ENCODE measurements around the gene ASTN2.

ASTN2 gene

DNA sequence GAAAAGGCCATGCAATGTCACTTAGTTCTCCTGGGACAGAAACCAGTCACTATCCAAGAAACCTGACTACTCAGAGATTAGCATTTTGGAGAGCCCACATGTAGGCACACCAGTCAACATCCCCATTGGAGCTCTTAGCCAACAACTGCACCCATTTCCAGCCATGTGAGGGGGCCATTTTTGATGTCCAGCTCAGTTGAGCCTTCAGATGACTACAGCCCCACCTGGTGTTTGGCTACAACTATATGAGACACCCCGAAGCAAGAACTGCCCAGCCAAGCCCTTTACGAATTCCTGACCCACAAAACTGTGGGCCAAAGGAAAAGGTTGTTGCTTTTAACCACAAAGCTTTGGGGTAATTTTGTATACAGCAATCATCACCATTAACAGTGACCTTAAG, 300.1 kb downstream of the ASTN2 start:
- no peak for DNase-seq (ENCODE audit: low read depth in 2 of 2)

DNA sequence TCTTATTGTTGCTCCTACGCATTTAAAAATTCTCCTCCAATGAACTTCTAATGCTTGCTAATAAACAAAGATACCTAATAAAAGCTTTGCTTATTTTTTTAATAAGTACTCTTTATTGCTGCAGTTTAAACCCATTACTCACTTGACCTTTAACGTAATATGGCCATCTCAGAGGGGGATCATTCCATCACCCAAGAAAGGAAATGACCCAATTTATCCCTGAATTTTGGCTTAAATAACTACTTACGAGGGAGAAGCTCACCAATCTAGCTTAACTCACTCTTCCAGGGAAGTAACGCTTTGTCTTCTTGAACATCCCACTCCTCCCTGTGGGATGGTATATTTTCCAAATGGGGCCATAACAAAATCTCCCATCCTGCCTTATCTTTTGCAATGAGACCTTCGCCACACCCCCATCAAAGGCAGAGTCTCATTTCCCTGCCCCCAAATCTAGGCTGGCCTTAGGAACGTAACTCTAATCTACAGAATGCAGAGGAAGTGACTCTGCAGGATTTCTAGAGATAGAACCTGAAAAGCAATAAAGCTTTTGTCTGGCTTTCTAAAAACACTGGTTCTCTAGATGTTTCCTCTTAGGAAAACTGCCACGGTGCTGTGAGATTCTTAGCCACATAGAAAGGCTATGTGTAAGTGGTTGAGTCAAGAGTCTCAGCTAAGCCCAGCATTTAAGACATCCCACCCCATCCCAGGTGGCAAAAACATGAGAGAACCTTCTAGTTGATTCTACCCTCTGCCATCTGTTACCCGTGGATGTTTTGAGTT, 310.0 kb downstream of the ASTN2 start:
- DNase-seq (ENCODE audit: low read depth in 2 of 2): no peak

- no peak for DNase-seq (ENCODE audit: low read depth in 2 of 2)
Measured at GRCh38 chr9:117104206-117104605, 310.7 kb downstream of the ASTN2 start.

DNA sequence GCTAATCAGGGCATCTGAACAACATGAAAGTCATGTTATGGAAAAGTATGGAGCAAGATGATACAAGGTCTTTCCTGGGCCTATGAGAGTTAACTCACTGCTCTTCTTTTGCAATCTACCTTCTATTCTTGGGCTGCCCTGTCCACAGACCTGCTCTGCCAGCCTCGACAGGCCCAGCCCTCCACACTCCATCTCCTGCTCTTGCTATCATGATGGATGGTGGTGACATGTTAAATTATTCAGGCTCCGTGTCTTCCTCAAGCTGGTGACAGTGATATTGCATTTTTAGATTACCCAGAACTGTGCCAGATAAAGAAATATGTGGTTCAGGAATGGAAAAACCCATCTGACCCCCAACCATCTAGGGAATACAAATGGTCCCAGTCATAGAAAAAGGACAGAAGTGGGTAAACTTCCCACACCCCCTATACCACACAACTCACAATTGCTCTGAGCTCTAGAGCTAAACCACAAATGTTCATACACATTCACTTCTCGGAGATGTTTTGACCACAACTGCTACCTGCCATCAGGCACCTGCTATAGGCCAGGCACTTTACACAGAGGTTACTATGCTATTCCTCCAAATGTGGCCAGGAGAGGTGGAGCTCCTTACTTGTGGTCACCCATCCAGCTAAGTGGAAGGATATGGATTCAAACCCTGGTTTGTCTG, 311.3 kb downstream of the ASTN2 start:
- no peak for DNase-seq (ENCODE audit: low read depth in 2 of 2)

DNA sequence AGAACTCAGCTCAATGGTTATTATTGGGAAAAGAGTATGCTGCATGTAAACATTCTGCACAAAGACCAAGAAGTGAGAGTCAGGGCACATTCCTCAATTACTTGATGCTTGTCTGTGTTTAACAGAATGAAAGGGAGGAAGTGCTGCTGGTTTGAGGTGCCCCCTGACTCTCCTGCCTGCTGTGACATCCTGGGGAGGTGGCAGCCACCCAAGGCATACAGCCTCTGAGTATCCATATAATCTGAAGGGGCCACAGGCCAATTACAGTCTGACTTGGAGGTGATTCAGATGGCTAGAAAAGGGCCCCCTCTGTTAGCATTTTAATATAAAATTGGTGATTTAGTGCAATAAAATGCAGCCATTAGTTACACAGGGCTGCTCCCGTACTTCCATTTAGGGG, 313.8 kb downstream of the ASTN2 start:
- no peak for DNase-seq (ENCODE audit: low read depth in 2 of 2)

- no peak for DNase-seq (ENCODE audit: low read depth in 2 of 2)
Measured at GRCh38 chr9:117098331-117098730, 316.5 kb downstream of the ASTN2 start.

- no peak for DNase-seq (ENCODE audit: low read depth in 2 of 2)
Measured at GRCh38 chr9:117097761-117098160, 317.1 kb downstream of the ASTN2 start.

GRCh38 chr9:117096138-117096537, 318.7 kb downstream of the ASTN2 start:
- no peak for DNase-seq (ENCODE audit: low read depth in 2 of 2)

- DNase-seq (ENCODE audit: low read depth in 2 of 2): no peak
Measured at GRCh38 chr9:117095081-117095480, 319.8 kb downstream of the ASTN2 start.

- no peak for DNase-seq (ENCODE audit: low read depth in 2 of 2)
Measured at GRCh38 chr9:117093891-117094844, 320.7 kb downstream of the ASTN2 start.

GRCh38 chr9:117092582-117092981, 322.3 kb downstream of the ASTN2 start:
- no peak for DNase-seq (ENCODE audit: low read depth in 2 of 2)

DNA sequence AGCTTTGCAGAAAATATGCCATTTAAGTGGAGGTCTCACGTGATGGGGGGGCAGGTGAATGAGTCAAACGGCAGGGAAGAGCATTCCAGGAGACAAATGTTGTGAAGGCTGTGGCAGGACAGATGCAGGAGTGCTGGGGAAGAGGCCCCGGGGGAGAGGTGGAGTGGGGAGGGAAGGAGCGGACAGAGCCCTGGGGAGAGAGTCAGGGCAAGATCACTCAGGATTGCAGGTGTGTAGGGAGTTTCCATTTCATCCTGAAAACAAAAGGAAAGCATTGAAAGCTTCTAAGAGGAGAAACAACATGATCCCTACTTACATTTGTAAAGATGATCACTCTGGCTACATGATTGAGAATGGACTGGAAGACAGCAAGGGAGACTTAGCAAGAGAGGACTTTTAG, 323.3 kb downstream of the ASTN2 start:
- no peak for DNase-seq (ENCODE audit: low read depth in 2 of 2)

DNA sequence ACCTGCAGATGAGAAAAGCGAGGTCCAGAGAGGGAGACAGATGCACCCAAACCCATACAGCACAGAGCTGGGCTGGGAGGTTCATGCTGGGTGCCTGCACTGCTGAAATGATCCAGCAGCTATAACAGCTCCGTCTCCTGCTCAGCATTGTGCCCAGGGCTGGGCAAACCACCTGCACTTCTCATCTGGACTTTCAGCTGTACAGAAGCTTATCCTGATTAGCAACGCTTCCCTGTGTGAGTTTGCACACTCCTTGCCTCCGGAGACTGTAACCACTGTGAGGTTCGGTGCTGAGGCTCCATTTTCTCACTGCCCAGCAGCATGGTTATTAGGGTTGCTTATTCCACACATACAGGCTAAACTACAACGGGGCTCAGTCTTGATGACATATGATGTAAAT, 326.1 kb downstream of the ASTN2 start:
- DNase-seq (ENCODE audit: low read depth in 2 of 2): no peak

DNA sequence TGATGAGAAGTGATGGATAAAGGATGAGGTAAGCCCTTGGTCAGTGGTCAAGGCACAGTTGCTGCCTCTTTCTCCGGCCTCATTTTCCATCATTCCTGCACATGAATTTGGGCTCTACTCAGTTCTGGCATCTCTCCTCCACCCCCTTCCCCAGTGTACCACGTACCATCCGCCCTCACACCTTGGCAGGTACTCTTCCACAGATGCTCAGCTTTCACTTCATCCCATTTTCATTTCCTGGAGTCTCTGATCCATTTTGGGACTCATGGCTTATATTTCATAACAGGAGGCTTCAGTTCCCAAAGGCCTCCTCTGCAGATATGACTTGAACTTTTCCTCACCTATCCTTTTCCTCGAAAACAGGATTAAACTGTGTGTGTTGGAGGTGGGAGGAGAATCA, 326.7 kb downstream of the ASTN2 start:
- DNase-seq (ENCODE audit: low read depth in 2 of 2): no peak

- no peak for DNase-seq (ENCODE audit: low read depth in 2 of 2)
Measured at GRCh38 chr9:117084221-117084620, 330.6 kb downstream of the ASTN2 start.

GRCh38 chr9:117083559-117083958, 331.3 kb downstream of the ASTN2 start:
- no peak for DNase-seq (ENCODE audit: low read depth in 2 of 2)

DNA sequence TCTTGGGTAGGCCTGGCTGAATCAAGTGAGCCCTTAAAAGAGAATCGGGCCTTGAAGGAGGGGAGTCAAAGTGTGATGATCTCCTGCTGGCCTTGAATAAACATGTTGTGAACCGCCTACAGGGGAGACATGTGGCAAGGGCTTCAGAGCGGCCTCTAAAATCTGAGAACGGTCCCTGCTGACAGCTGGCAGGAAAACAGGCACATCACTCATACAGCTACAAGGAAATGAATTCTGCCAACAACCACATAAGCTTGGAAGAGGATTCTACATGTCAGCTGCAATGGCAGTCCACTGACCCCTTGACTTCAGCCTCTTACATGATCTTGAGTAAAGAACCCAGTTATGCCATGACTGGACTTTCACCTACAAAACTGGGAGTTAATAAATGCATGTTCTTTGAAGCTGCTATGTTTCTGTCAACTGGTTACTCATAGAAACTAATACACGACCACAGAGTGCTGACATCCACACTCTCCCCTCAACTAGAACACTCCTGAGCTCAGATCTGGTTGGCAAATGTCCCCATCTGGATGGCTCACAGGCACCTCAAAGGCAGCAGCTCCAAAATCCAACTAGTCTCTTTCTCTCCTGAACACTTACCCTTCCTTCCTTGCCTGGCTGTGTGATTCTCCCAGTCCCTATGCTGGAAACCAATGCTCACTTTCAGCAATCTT, 333.1 kb downstream of the ASTN2 start:
- no peak for DNase-seq (ENCODE audit: low read depth in 2 of 2)

DNA sequence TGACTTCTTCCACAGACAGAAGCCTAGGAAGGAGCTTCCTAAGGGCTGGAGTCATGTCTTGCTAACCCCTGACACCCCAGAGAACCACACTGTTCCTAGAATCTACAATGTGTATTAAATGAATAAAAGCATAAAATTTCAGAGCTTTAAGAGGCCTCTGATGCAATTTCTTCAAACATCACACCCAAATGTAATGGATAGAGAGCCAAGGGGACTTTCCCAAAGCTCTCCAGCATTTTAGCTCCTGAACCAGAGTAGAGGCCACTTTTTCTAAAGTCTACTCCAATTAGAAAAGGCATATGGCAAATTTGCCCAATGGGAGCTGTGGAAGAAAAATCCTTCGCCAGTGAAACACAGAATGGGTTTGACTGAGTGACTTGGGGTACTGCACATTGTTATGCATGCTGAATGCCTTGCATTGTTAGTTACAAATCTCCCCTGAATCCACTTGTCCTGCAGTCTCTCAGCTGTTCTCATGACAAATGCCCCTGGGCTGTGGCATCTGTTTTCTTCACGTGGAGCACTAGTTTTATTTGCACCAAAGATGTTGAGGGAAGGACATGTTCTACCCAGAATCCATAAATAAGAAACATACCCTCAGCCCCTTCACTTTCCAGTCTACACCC, 334.0 kb downstream of the ASTN2 start:
- no peak for DNase-seq (ENCODE audit: low read depth in 2 of 2)

DNA sequence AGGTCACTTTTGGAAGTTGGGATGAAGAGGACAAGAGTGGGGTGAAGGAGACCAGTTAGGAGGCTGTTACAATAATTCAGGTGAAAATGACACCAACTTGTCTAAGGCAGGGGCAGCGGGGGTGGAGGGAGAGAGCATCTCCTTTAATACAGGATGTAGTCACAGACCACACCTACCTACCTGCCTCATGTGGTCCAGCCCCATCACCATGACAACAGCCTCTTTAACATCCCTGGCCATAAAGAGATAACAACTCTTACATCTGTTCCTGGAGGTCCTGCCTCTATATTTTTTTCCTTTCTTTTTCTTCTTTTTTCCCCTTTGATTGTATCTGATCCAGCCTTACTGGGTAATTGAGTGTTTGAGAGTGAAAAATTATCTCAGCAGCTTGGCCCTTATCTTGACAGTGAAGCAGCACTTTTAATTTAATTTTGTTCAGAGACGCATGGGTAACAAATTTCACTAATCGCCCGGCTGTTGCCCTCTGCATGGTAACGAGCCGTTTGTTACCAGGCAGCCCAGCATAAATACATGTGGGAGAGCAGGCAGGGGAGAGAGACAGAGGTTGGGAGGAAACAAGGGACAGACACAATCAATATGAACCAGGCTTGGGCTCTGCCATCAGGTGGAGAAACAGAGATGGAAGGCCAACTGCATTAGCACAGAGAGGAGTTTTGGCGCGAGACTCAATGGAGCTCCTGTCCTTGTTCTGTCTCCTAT, 338.1 kb downstream of the ASTN2 start:
- DNase-seq (ENCODE audit: low read depth in 2 of 2): no peak

GRCh38 chr9:117075636-117076035, 339.2 kb downstream of the ASTN2 start:
- DNase-seq (ENCODE audit: low read depth in 2 of 2): no peak
